ENCODE results near the gene HILPDA. TPM values are rescaled to one million over a fixed set of nuclear protein-coding genes. Genes with fewer than 3 reads are reported as not detected.

HILPDA gene
- polyA plus RNA-seq, 1 donor (not counting 4 experiments of a cell fraction or from before 2014, with no cell fraction given): 17.9 TPM

DNA sequence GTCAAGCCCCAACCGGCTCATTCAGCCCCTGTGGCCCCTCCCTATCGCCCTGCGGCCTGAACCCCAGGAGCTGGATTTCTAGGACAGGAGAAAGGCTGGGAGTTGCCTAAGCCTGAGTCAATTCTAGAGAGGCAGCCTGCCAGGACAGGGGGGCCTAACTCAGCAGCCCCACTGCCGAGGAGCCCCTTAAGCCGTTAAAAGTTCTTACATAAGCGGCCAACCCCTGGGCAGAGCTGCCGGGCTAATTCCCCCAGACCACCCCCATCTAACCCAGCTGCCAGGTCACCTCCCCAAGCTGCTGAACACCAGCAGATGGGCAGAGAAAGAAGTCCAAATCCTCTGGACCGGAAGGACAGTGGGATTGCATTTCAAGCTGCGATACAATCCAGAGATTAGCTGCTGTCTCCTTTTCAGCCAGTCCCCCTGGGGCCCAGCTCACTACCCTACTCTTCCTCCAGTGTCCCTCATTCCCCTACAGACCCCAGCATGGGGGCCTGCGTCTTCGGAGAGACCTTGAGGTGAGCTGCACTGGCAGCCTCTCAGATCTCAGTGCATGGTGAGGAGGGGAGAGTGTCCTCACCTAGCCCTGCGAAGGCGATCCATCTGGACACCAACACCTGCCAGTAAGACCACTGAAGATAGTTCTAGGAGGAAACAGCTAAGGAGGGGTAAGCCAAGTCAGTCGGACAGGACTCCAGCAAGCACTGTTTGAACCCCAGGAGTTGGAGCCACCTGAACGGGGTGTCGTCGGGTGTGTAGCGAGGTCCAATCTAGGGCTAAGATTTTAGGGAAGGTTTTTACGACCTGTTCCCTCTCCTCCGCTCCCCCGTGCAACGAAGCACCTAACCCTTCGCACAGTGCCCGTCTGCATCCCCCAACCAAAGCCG, 46.7 kb upstream of the HILPDA start:
- dilution Hi-C loops (cut with MboI; ENCODE audit: extremely low pct_ligation_motif_present, low sequenced_read_pairs): no loop called here
- H3K4me1 ChIP-seq (ENCODE audit: control insufficient read depth, extremely low read depth, insufficient read depth, low read length): peaks cover 39% of the 10 kb centered on the region
- no peaks in the 10 kb centered on the region for H3K27me3 ChIP-seq (ENCODE audit: control insufficient read depth, extremely low read depth, insufficient read depth, low read length)
- H3K9me3 ChIP-seq (ENCODE audit: control insufficient read depth, low read depth, low read length): no peaks in the 10 kb centered on the region
- H3K4me3 ChIP-seq (ENCODE audit: control insufficient read depth in 2 of 3, extremely low read depth in 1 of 3, insufficient read depth in 2 of 3, low read depth in 1 of 3, low read length in 3 of 3): peak overlapping the region; percentile 60 to 69 (median 69)
- TF ChIP-seq, protein P1, sequence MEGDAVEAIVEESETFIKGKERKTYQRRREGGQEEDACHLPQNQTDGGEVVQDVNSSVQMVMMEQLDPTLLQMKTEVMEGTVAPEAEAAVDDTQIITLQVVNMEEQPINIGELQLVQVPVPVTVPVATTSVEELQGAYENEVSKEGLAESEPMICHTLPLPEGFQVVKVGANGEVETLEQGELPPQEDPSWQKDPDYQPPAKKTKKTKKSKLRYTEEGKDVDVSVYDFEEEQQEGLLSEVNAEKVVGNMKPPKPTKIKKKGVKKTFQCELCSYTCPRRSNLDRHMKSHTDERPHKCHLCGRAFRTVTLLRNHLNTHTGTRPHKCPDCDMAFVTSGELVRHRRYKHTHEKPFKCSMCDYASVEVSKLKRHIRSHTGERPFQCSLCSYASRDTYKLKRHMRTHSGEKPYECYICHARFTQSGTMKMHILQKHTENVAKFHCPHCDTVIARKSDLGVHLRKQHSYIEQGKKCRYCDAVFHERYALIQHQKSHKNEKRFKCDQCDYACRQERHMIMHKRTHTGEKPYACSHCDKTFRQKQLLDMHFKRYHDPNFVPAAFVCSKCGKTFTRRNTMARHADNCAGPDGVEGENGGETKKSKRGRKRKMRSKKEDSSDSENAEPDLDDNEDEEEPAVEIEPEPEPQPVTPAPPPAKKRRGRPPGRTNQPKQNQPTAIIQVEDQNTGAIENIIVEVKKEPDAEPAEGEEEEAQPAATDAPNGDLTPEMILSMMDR (optimal IDR thresholded peaks at IDR 0.05 in 1 of 3, IDR thresholded peaks at IDR 0.05 in 1 of 3, conservative IDR thresholded peaks at IDR 0.05 in 1 of 3; ENCODE audit: extremely low read depth in 1 of 3, insufficient read depth in 2 of 3, low read length in 3 of 3): no peak
- TF ChIP-seq EZH2 (IDR thresholded peaks at IDR 0.05; ENCODE audit: low read length): no peak
- DNase-seq (ENCODE audit: low read depth, low spot score) (no peak), FAIRE-seq (peak; percentile 41)
- peaks cover 12% of the 10 kb centered on the region for H3K79me2 ChIP-seq (ENCODE audit: control insufficient read depth, insufficient read depth, low read length)
- H2AFZ ChIP-seq (ENCODE audit: control insufficient read depth, low read length): peak overlapping the region; percentile 66
- peak overlapping the region; percentile 65 for H3K9ac ChIP-seq (ENCODE audit: control insufficient read depth, extremely low read depth, insufficient read depth, low read length)
- H4K20me1 ChIP-seq (ENCODE audit: control insufficient read depth, extremely low read depth, insufficient read depth, low read length): no peaks in the 10 kb centered on the region
- H3K36me3 ChIP-seq (ENCODE audit: control insufficient read depth in 2 of 2, extremely low read depth in 1 of 2, insufficient read depth in 2 of 2, low read length in 2 of 2): no peaks in the 10 kb centered on the region
- H3K4me2 ChIP-seq (ENCODE audit: control insufficient read depth, extremely low read depth, insufficient read depth, low read depth, low read length): peak overlapping the region; percentile 95
- H3K9me1 ChIP-seq (ENCODE audit: control insufficient read depth, extremely low read depth, insufficient read depth, low read length): no peaks in the 10 kb centered on the region
- H3K27ac ChIP-seq (ENCODE audit: control insufficient read depth, insufficient read depth, low read length): peak overlapping the region; percentile 1

DNA sequence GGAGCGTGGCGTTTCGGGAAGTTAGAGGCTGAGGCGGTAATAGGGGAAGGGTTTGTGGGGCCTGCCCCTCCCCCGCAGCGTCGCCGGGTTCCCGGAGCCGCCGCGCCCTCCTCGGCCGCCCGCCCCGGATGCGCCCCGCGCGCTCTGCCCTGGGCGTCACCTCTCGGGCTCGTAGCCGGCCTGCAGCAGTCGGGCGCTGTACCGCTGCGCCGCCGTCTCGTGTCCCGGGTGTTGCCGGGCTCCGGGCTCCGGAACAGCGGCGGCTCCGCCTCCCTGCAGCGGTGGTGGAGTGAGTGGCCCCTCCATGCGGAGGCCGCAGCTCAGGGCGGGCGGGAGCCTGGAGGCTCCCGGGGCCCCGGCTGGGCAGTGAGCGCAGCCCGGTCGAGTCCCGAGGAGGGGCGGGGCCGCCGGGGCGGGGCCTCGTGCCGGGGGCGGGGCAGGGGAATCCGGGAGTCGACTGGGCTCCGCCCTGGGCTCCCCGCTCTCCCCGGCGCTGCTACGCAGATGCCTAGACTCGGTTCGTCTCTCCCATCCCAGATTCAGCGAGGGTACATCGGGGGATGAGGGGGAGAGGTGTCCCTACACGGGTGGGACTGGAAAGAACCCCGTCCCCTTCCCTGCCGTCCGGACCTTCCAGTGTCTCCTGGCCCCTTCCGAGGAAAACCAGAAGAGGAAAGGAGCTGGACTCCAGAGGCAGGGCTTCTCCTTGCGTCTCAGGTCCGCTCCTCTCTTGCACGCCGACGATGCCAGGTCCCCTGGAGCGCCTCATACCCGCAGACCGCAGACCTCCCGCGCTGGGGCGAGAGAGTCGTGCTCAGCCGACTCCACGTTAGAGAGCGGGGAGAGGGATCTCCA, 45.9 kb upstream of the HILPDA start, which contains the start of gene IMPDH1:
TSS of gene IMPDH1 (minus strand) at position 387 of the 855 bp plus-strand sequence. CDS start at position 306, 81 bp downstream.
- peaks cover 6% of the 10 kb centered on the region for H3K79me2 ChIP-seq (ENCODE audit: control insufficient read depth, insufficient read depth, low read length)
- peak within 1 kb of the TSS; percentile 60 to 91 (median 71) for H3K4me3 ChIP-seq (ENCODE audit: control insufficient read depth in 2 of 3, extremely low read depth in 1 of 3, insufficient read depth in 2 of 3, low read depth in 1 of 3, low read length in 3 of 3)
- no peaks in the 10 kb centered on the region for H3K36me3 ChIP-seq (ENCODE audit: control insufficient read depth in 2 of 2, extremely low read depth in 1 of 2, insufficient read depth in 2 of 2, low read length in 2 of 2)
- H3K9me1 ChIP-seq (ENCODE audit: control insufficient read depth, extremely low read depth, insufficient read depth, low read length): no peaks in the 10 kb centered on the region
- peak within 1 kb of the TSS; percentile 99 for H3K4me2 ChIP-seq (ENCODE audit: control insufficient read depth, extremely low read depth, insufficient read depth, low read depth, low read length)
- peak within 1 kb of the TSS; percentile 99 for H2AFZ ChIP-seq (ENCODE audit: control insufficient read depth, low read length)
- FAIRE-seq: no peak
- H3K27ac ChIP-seq (ENCODE audit: control insufficient read depth, insufficient read depth, low read length): peak within 1 kb of the TSS; percentile 63
- peaks cover 30% of the 10 kb centered on the region for H3K4me1 ChIP-seq (ENCODE audit: control insufficient read depth, extremely low read depth, insufficient read depth, low read length)
- H3K9ac ChIP-seq (ENCODE audit: control insufficient read depth, extremely low read depth, insufficient read depth, low read length): peak within 1 kb of the TSS; percentile 73
- no peaks in the 10 kb centered on the region for H4K20me1 ChIP-seq (ENCODE audit: control insufficient read depth, extremely low read depth, insufficient read depth, low read length)
- dilution Hi-C loops (cut with MboI; ENCODE audit: extremely low pct_ligation_motif_present, low sequenced_read_pairs): no loop called here
- TF ChIP-seq EZH2 (IDR thresholded peaks at IDR 0.05; ENCODE audit: low read length): no peak
- TF ChIP-seq, protein P1 (optimal IDR thresholded peaks at IDR 0.05 in 1 of 3, IDR thresholded peaks at IDR 0.05 in 1 of 3, conservative IDR thresholded peaks at IDR 0.05 in 1 of 3; ENCODE audit: extremely low read depth in 1 of 3, insufficient read depth in 2 of 3, low read length in 3 of 3): no peak
- H3K9me3 ChIP-seq (ENCODE audit: control insufficient read depth, low read depth, low read length): no peaks in the 10 kb centered on the region
- no peaks in the 10 kb centered on the region for H3K27me3 ChIP-seq (ENCODE audit: control insufficient read depth, extremely low read depth, insufficient read depth, low read length)
- DNase-seq (ENCODE audit: low read depth, low spot score): no peak

Measured in keratinocyte (primary cell).